Peyer's patch (tissue), 4 donors: ENCODE measurements around the gene CRTAC1. TPM values are rescaled to one million over a fixed set of nuclear protein-coding genes. Genes with fewer than 3 reads are reported as not detected.

Source experiments
- DNase-seq, 3 donors: peaks; one replicate each; pipeline ENCODE4 v3.0.0-alpha.2; 2017 to 2019
- H3K27ac ChIP-seq, 4 donors: fragments of 200-600 bp; sonication (generic); one replicate each; pipeline ENCODE4 v1.5.1; 2016 to 2019
- H3K27me3 ChIP-seq, 2 donors: fragments of 200-600 bp; sonication (generic); one replicate each; pipeline ENCODE4 v1.5.1; 2019
- H3K36me3 ChIP-seq, 3 donors: fragments of 200-600 bp; sonication (generic); one replicate each; pipeline ENCODE4 v1.5.1; 2016 to 2019
- H3K4me1 ChIP-seq, 4 donors: fragments of 200-600 bp; sonication (generic); one replicate each; pipeline ENCODE4 v1.5.1; 2016 to 2019
- H3K4me3 ChIP-seq, 4 donors: fragments of 200-600 bp; sonication (generic); 1 replicate in 3 of 4; 2 replicates in 1 of 4; pipeline ENCODE4 v1.5.1; 2016 to 2019; ENCODE audit warnings: mild to moderate bottlenecking in 1 of 4
- H3K9me3 ChIP-seq, 4 donors: fragments of 200-600 bp; sonication (generic); one replicate each; pipeline ENCODE4 v1.5.1; 2016 to 2019; ENCODE audit warnings: mild to moderate bottlenecking in 1 of 4
- CTCF ChIP-seq, 6 experiments: fragments of 450-650 bp in 4 of 6; fragments of 200-600 bp in 2 of 6; sonication (generic) in 1 of 6; IDR thresholded peaks; one replicate each; pipeline ENCODE4 v1.5.1; 2017 to 2019; ENCODE audit warnings: antibody characterized with exemption in 6 of 6, mild to moderate bottlenecking in 3 of 6, moderate library complexity in 1 of 6
- POLR2A ChIP-seq, 2 donors: fragments of 450-650 bp; IDR thresholded peaks; one replicate each; pipeline ENCODE4 v1.5.1; 2017; ENCODE audit warnings: antibody characterized with exemption in 2 of 2, mild to moderate bottlenecking in 2 of 2, moderate library complexity in 2 of 2
- small RNA-seq, 2 donors: library from RNA; depleted of rRNA; stranded (forward); fragments of <200 nt; gene quantifications; one replicate each; pipeline ENCODE3, GENCODE V24; 2016
- total RNA-seq, 4 donors: library from RNA; depleted of rRNA; stranded (reverse); fragments of >200 nt; gene quantifications; one replicate each; pipeline ENCODE4 v1.1.0, GENCODE V29; 2016

Gene CRTAC1
- total RNA-seq, 4 donors from 2014 or later, result 0.53 TPM; not detected in 3

DNA sequence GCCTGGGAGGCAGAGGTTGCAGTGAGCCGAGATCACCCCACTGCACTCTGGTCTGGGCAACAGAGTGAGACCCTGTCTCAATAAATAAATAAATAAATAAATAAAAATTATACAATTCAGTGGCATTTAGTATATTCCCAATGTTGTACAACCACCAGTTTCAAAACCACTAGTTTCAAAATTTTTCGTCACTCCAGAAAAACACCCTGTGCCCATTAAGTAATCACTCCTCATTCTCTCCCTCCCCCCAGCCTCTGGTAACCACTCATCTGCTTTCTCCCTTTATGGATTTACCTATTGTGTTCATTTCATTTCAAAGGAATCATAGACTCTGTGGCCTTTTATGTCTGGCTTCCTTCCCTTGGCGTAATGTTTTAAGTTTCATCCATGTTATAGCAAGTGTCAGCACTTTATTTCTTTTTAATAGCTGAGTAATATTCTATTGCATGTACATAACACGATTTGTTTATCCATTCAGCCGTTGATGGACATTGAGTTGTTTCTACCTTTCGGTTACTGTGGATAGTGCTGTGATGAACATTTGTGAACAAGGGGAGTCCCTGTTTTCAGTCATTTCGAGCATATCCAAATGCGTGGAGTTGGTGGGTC lies 210.2 kb downstream of the CRTAC1 start:
- no peaks in the 10 kb centered on the region for H3K36me3 ChIP-seq

DNA sequence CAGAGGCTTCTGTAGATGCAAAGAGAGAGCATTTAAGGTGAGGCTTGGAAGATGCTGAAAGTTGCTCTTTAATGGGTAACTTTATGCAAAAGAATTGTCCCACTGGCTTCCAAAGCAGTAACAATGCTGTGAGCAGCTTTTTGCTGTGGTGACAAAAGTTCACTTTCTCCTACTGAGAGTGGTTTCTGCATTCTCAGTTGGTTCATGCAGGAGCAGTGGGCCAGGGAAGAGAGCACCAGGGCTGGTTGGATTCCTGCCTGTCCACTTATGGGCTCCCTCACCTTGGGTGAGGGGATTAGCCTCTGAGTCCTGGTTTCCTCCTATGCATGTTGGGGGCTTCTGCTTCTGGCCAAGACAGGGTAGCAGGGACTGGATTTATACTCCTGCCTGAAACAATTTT lies 211.8 kb downstream of the CRTAC1 start:
- Histone ChIP-seq H3K4me3 (no peak overlapping the region), H3K9me3 (no peaks in the 10 kb centered on the region), H3K36me3 (no peaks in the 10 kb centered on the region), H3K27me3 (no peaks in the 10 kb centered on the region), H3K27ac (no peak overlapping the region), H3K4me1 (no peaks in the 10 kb centered on the region)
- no peak for TF ChIP-seq POLR2A (IDR thresholded peaks at IDR 0.05)
- no peak for DNase-seq

More for the DNA sequence above, 210.2 kb downstream of the CRTAC1 start:
- DNase-seq, result no peak
- no peak overlapping the region for H3K27ac ChIP-seq
- H3K4me1 ChIP-seq, result no peaks in the 10 kb centered on the region
- H3K4me3 ChIP-seq, result no peak overlapping the region
- no peaks in the 10 kb centered on the region for H3K9me3 ChIP-seq
- no peak for TF ChIP-seq POLR2A (IDR thresholded peaks at IDR 0.05)
- no peak for TF ChIP-seq CTCF (IDR thresholded peaks at IDR 0.05)
- H3K27me3 ChIP-seq, result no peaks in the 10 kb centered on the region

DNA sequence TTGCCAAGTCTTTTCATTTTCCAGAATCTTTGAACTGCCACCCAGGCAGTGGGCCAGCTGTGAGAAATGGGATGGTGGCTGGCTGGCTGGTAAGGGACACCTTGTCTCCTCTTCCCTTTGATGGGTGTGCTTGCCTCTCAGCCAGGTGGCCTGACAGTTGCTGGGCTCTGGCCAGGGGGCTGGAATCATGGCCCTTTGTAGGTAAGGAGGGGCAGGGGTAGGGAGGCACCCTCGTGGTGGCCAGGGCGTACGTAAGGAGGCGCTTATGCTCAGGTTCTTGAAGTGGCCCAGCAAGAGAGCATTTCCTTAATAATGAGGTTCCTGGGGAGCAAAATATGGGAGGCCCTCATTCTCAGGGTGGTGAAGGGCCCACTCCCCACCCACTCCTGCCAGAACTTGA lies 213.8 kb downstream of the CRTAC1 start:
- DNase-seq, result no peak
- no peaks in the 10 kb centered on the region for H3K36me3 ChIP-seq
- H3K4me3 ChIP-seq, result no peak overlapping the region
- no peaks in the 10 kb centered on the region for H3K9me3 ChIP-seq
- no peak overlapping the region for H3K27ac ChIP-seq
- no peaks in the 10 kb centered on the region for H3K4me1 ChIP-seq
- TF ChIP-seq CTCF (IDR thresholded peaks at IDR 0.05) (no peak), POLR2A (IDR thresholded peaks at IDR 0.05) (no peak)
- no peaks in the 10 kb centered on the region for H3K27me3 ChIP-seq

Small RNA genes within 50 kb of the gene (small RNA-seq; reads per million reads assigned to genes)
- 0 reads per million in 2 donors for gene AL355301.1

Other genes starting within 250 kb of the CRTAC1 start
- under 1 TPM; 0.27 to 0.88 (median 0.79) TPM for gene GOLGA7B, start 180.8 kb downstream of the CRTAC1 start, total RNA-seq
- 10 to 100 TPM; 16.4 to 22.3 (median 18.8) TPM for gene R3HCC1L, start 104.0 kb upstream of the CRTAC1 start, total RNA-seq
- gene LOXL4, start 237.6 kb upstream of the CRTAC1 start, total RNA-seq, result 1 to 10 TPM in 2 of 4 donors, under 1 TPM in 1, not detected in 1; 0.85 to 1.7 (median 1.6) TPM